ENCODE results near the gene GMDS.
"Not testable (repeated sequence)": the region's sequence is repeated elsewhere in the genome, so short reads cannot be mapped to it uniquely, and the experiment has no call there.

The GMDS gene

DNA sequence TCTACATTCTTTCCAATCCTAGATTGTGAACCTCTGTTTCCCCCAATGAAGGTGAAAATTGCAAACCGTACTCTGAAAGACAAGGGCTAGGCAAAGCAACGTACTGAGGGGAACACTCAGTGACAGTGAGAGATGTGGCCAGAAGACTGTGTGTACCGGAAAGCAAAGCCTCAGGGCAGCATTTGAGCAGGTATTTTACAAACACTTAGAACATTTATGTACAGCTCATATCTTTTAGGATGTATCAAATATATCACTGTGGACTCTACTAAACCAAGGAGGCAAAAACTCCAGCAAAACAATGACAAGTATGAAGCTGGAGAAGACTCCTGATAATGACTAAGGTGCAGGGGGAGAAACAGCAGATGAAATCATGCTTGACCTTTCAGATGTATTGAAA, 398.8 kb downstream of the GMDS start:
- no peak for TF ChIP-seq CTCF (IDR thresholded peaks at IDR 0.05; ENCODE audit: low read depth, low read length)
- no peak for DNase-seq (ENCODE audit: extremely low read depth, low read depth)

DNA sequence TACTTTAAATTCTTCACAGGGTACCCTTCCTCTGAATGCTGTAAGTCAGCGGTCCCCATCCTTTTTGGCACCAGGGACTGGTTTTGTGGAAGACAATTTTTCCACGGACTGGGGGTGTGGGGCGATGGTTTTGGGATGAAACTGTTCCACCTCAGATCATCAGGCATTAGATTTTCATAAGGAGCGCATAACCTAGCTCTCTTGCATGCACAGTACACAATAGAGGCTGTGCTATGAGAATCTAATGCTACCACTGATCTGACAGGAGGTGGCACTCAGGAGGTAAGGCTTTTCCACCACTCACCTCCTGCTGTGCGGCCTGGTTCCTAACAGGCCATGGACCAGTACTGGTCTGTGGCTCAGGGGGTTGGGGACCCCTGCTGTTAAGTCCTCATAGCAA, 399.9 kb downstream of the GMDS start:
- not testable (repeated sequence) for DNase-seq (ENCODE audit: extremely low read depth, low read depth)

DNA sequence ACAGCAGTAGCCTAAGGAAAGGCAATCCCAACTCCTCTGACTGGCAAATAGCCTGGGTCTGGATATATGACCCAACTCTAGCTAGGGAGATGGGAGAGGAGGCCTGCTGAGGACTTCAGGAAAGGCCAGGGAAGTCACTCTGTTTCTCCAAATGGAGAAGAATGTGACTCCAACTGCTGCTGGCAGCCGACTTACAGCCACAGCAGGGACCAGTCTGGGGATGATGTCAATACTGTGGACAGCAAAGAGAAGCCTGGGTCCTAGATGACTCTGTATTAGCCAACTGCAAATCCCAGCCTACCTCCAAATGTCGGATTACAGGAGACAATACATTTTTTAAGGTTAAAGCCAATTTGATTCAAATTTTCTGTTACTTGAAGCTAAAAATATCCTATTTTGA, 403.1 kb downstream of the GMDS start:
- DNase-seq (ENCODE audit: extremely low read depth, low read depth): no peak
- TF ChIP-seq CTCF (IDR thresholded peaks at IDR 0.05; ENCODE audit: low read depth, low read length): no peak

GRCh38 chr6:1841136-1841535, 404.3 kb downstream of the GMDS start:
- no peak for TF ChIP-seq CTCF (IDR thresholded peaks at IDR 0.05; ENCODE audit: low read depth, low read length)
- no peak for DNase-seq (ENCODE audit: extremely low read depth, low read depth)

GRCh38 chr6:1840491-1841121, 404.8 kb downstream of the GMDS start:
- TF ChIP-seq CTCF (IDR thresholded peaks at IDR 0.05; ENCODE audit: low read depth, low read length): no peak
- no peak for DNase-seq (ENCODE audit: extremely low read depth, low read depth)

DNA sequence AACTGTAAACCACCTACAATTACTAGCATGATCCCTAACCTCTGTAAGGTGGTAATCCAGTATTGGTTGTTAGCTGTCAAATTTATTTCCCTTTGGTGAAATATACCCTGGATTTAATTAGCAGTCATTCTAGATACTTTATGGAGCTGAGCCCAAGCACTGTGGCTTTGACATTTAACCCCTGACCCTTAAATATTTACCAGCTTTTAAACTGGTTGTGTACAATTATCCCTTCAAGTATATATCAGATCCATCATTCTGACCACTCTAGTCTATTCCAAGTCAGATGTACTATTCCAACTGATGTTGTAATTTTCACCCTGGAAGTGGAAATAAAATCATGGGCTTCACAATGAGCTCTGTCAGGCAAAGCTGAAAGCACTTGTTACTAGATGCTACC, 406.0 kb downstream of the GMDS start:
- DNase-seq (ENCODE audit: extremely low read depth, low read depth): no peak

DNA sequence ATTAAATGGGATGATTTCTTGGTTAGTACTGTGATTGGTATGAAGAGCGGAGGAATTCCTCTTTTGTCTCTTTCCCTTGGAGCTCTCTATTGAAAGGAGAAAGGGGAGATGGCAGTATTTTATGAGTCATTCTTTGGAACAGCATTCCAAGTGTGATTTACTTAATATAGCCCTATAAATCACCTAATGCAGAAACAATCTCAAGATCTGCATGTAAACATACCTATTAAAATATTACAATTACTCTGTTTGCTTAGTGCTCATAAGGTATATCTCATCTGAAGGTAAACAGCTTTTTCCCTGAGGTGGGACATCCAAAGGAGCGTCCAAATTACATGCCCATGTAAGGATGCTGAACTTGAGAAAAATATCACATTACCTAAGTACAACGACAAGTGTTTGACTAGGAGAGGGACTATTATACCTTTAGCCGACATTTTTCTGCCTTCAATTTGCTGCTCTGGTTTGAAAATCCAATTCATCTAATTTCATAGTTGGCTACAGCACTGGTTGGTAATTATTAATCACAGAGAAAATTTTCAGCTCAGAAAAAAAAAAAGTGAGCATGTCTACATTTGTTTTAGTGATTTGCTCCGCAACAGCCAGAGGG, 406.7 kb downstream of the GMDS start:
- TF ChIP-seq CTCF (IDR thresholded peaks at IDR 0.05; ENCODE audit: low read depth, low read length): no peak
- no peak for DNase-seq (ENCODE audit: extremely low read depth, low read depth)

More for the DNA sequence above, 406.0 kb downstream of the GMDS start:
- TF ChIP-seq CTCF (IDR thresholded peaks at IDR 0.05; ENCODE audit: low read depth, low read length): no peak

DNA sequence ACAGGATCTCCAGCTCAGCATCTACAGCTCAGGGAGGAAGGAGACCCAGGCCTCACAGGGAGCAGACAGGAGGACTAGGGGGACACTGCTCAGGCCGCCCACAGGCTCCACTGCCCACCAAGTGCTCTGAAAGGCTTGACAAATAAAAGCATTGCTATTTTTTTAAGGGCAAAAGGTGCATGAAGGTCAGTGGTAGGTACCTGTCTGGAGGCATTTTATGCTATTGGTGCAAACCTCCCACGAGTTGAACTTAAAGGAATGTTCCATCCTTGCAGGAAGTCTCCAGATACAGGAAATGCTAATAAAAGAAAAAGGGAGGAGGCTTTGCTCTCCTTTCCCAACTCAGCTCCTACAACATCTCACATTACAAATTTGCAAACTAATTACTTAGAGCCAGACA, 407.6 kb downstream of the GMDS start:
- TF ChIP-seq CTCF (IDR thresholded peaks at IDR 0.05; ENCODE audit: low read depth, low read length): no peak
- no peak for DNase-seq (ENCODE audit: extremely low read depth, low read depth)

Data from AG09319 (cell line).